ENCODE results near the gene MFSD2B.
"Not testable (repeated sequence)": the region's sequence is repeated elsewhere in the genome, so short reads cannot be mapped to it uniquely, and the experiment has no call there.

The MFSD2B gene, protein sequence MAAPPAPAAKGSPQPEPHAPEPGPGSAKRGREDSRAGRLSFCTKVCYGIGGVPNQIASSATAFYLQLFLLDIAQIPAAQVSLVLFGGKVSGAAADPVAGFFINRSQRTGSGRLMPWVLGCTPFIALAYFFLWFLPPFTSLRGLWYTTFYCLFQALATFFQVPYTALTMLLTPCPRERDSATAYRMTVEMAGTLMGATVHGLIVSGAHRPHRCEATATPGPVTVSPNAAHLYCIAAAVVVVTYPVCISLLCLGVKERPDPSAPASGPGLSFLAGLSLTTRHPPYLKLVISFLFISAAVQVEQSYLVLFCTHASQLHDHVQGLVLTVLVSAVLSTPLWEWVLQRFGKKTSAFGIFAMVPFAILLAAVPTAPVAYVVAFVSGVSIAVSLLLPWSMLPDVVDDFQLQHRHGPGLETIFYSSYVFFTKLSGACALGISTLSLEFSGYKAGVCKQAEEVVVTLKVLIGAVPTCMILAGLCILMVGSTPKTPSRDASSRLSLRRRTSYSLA

GRCh38 chr2:24009680-24010476 lies at the start of gene MFSD2B:
TSS of gene MFSD2B (plus strand) at chr2:24010085. CDS start at chr2:24010097, 12 bp downstream.
- DNase-seq (ENCODE audit: low read depth): no peak

- no peak for DNase-seq (ENCODE audit: low read depth)
Observed at GRCh38 chr2:23967846-23968245, 42.0 kb upstream of the MFSD2B start.

- no peak for DNase-seq (ENCODE audit: low read depth)
Observed at GRCh38 chr2:23976883-23977282, 33.0 kb upstream of the MFSD2B start.

DNA sequence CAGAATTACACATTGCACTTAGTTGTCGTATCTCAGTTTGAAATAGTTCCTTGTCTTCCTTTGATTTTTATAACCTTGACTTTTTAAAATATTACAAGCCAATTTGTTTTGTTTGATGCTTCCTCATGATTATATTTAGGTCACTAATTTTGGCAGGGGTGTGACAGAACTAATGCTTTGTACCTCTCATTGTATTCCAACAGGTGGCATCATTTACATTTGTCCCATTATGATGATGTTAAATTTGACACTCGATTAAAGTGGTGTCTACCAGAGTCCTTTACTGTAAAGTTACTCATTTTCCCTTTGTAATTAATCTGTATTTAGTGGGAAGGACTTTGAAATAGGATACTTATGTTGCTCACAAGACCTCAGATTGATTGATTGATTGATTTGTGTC lies 21.5 kb upstream of the MFSD2B start:
- DNase-seq (ENCODE audit: low read depth): no peak

DNA sequence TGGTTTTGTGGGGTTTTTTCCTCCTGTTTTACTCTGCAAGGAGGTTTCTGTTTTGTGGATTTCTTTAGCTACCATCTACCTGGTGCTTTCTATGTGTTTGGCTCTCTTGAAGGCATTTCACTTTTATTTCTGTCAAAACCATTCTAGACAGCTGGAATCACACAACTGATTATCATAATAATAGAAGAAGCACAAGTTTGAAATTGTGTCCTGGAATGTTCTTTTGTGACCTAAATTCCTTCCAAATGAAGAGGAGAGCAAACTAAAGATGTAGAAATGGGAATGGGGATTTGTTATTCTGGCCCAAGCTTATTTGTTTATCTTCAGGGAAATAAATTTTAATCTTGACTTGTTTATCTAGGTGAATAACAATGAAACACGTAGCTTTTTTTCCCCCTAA lies 17.0 kb upstream of the MFSD2B start:
- DNase-seq (ENCODE audit: low read depth): no peak

GRCh38 chr2:23993736-23994269 lies 16.1 kb upstream of the MFSD2B start:
- DNase-seq (ENCODE audit: low read depth): no peak

GRCh38 chr2:23994567-23994966 lies 15.3 kb upstream of the MFSD2B start:
- DNase-seq (ENCODE audit: low read depth): no peak

- DNase-seq (ENCODE audit: low read depth): no peak
Observed at GRCh38 chr2:24007693-24008092, 2.2 kb upstream of the MFSD2B start.

- DNase-seq (ENCODE audit: low read depth): no peak
Observed at GRCh38 chr2:24008672-24009366, 1.1 kb upstream of the MFSD2B start.

GRCh38 chr2:24009367-24009679 lies 562 bp upstream of the MFSD2B start:
- no peak for DNase-seq (ENCODE audit: low read depth)

GRCh38 chr2:24010477-24011249 lies 778 bp downstream of the MFSD2B start:
- no peak for DNase-seq (ENCODE audit: low read depth)

- no peak for DNase-seq (ENCODE audit: low read depth)
Observed at GRCh38 chr2:24011250-24012104, 1.6 kb downstream of the MFSD2B start.

DNA sequence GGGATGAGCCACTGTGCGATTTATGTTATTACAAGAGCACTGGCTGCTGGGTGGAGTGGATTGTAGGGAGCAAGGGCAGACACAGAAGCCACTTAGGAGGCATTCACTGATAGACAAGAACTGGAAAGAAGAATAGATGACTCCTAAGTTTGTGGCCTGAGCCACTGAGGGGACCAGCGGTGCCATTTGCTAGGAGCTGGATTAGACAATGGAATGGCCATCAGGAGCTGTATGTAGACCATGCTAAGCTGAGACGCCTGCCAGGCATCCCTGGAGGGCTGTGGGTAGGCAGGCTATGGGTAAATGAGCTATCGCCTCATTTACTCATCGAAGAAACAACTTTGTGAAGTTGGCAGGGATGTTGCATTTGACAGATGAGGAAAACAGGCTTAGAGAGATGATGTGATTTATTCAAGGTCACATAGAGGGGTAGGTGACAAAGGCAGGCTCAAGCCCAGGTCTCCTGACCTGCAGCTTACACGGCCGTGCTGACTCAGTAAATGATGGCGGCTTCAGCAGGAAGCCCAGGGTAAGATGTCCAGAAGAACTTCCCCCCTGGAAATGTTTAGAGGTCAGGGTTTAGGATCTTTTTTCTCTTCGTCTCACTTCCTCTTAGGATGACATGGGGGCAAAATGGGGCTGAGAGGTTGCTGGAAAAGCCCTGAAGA lies 2.8 kb downstream of the MFSD2B start:
- no peak for DNase-seq (ENCODE audit: low read depth)

DNA sequence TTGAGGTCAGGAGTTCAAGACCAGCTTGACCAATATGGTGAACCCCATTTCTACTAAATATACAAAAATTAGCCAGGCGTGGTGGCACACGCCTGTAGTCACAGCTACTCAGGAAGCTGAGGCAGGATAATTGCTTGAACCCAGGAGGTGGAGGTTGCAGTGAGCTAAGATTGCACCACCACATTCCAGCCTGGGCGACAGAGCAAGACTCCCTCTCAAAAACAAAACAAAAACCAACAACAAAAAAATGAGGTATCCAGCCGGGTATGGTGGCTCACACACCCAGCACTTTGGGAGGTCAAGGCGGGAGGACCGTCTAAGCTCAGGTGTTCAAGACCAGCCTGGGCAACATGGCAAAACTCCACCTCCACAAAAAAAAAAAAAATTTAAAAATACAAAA lies 5.0 kb downstream of the MFSD2B start:
- not testable (repeated sequence) for DNase-seq (ENCODE audit: low read depth)

DNA sequence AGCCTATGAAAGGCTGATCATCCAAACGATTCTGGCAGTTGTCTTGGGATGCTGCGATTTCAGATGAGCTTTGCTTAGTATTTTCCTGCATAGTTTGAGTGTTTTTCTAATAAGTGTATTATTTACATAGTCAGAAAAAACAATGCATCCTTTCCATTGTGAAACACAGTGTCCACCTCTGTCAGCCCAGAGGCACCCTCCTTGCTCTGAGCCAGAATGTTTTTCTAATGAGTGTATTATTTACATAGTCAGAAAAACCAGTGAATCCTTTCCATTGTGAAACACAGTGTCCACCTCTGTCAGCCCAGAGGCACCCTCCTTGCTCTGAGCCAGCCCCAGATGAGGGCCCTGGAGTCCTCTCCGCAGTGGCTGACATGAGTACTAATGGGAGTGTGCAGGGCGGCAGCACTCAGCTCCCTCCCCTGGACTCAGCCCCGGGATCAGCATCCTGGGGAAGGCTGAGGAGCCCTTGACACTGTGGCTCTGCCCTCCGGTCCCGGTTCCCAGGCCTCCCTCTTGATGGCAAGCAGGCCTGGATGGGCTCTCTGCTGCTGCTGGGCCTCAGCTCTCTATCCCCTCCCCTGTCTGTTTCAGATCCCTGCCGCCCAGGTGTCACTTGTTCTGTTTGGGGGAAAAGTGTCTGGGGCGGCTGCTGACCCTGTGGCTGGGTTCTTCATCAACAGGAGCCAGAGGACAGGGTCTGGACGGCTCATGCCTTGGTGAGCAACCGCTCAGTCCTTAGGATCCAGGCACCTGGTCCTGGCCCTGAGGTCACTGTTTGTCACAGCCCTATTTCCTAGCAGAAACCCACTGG lies 5.9 kb downstream of the MFSD2B start:
- peak; percentile 37 for DNase-seq (ENCODE audit: low read depth)

DNA sequence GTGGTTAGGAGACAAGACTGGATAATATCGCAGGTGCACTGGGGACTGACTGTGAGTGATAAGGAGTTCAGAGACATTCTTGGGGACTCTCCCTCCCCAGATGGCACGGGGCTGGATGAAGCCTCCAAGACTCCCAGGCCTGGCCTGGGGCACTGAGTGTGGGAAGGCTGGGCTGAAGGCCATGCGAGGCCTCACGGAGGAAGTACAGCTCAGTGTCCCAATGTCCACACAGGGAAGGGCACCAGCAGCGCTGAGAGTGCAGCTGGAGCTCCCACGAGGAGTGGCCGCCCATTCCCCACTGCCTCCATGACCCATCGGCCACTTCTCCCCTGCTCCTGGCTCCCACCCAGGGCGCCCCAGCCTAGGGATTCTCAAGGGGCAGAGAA lies 6.5 kb downstream of the MFSD2B start:
- DNase-seq (ENCODE audit: low read depth): no peak

DNA sequence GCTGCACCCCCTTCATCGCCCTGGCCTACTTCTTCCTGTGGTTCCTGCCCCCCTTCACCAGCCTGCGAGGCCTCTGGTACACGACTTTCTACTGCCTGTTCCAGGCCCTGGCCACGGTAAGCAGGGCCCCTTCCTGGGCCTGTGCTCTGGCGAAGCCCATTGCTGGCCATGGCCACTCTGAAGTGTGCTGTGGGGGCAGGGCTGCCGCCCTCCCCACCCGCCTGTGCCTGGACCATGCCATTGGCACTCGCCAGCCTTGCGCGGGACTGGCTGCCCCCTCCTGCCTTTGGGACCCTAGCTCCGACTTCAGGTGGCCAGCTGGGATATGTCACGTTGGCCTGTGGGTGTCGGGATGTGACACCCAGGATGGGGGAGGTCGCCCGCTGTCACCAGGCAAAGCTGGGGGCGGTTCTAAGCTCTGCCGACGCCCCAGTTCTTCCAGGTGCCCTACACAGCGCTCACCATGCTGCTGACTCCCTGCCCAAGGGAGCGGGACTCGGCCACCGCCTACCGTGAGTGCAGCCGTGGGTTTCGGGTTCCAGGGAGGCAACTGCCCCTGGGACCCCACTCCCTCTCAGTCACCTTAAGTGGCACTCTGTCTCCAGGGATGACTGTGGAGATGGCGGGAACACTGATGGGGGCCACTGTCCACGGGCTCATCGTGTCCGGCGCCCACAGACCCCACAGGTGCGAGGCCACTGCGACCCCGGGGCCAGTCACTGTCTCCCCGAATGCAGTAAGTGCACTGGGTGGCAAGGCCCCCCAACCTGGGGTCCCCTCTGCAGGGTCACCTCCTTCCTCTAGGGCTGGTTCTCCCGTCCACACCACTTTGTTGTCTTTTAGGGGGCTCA lies 7.2 kb downstream of the MFSD2B start:
- no peak for DNase-seq (ENCODE audit: low read depth)

GRCh38 chr2:24017711-24018110 lies 7.8 kb downstream of the MFSD2B start:
- no peak for DNase-seq (ENCODE audit: low read depth)

All from non-pigmented ciliary epithelial cell (primary cell).